ENCODE measurements around the gene LCLAT1. TPM values are rescaled to one million over a fixed set of nuclear protein-coding genes. Genes with fewer than 3 reads are reported as not detected.

LCLAT1 gene
- total RNA-seq, 1 experiment from 2014 or later: 36.0 TPM

DNA sequence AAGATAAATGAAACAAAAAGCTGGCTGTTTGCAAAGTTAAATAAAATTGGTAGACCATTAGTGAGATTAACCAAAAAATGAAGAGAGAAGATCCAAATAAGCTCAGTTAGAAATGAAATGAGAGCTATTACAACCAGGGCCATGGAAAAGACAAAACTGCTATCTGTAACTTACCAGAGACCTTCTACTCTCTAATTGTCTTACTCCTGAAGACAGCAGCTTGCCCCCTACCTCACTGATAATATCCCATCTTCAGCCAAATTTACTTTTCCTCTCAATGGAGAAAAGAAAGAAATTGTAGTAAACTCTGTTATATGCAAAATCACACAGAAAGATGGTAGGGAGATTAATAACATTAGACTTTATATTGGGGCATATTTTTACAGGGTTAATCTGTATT is 178.2 kb downstream of the LCLAT1 start:
- intact Hi-C loops (cut with micrococcal nuclease; ENCODE audit: unreplicated experiment) (no loop called here), in situ Hi-C loops (cut with HindIII; ENCODE audit: low pct_unique_long_range_greater_than_20kb, low sequenced_read_pairs) (no loop called here)
- DNase-seq (ENCODE audit: low read depth, low spot score): no peak
- Histone ChIP-seq H3K4me1 (ENCODE audit: control insufficient read depth, insufficient read depth, low read length) (no peaks in the 10 kb centered on the region), H3K36me3 (ENCODE audit: control insufficient read depth, insufficient read depth, low read length) (no peaks in the 10 kb centered on the region), H3K9me3 (ENCODE audit: control insufficient read depth, insufficient read depth, low read depth, low read length) (no peaks in the 10 kb centered on the region), H3K27ac (ENCODE audit: low read length) (no peak overlapping the region), H3K27me3 (ENCODE audit: control insufficient read depth, insufficient read depth, low read length) (no peaks in the 10 kb centered on the region), H3K4me3 (ENCODE audit: low read depth in 2 of 2, low read length in 2 of 2) (no peak overlapping the region)
- TF ChIP-seq, protein P1, sequence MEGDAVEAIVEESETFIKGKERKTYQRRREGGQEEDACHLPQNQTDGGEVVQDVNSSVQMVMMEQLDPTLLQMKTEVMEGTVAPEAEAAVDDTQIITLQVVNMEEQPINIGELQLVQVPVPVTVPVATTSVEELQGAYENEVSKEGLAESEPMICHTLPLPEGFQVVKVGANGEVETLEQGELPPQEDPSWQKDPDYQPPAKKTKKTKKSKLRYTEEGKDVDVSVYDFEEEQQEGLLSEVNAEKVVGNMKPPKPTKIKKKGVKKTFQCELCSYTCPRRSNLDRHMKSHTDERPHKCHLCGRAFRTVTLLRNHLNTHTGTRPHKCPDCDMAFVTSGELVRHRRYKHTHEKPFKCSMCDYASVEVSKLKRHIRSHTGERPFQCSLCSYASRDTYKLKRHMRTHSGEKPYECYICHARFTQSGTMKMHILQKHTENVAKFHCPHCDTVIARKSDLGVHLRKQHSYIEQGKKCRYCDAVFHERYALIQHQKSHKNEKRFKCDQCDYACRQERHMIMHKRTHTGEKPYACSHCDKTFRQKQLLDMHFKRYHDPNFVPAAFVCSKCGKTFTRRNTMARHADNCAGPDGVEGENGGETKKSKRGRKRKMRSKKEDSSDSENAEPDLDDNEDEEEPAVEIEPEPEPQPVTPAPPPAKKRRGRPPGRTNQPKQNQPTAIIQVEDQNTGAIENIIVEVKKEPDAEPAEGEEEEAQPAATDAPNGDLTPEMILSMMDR (IDR thresholded peaks at IDR 0.05): no peak
- TF ChIP-seq, protein P2, sequence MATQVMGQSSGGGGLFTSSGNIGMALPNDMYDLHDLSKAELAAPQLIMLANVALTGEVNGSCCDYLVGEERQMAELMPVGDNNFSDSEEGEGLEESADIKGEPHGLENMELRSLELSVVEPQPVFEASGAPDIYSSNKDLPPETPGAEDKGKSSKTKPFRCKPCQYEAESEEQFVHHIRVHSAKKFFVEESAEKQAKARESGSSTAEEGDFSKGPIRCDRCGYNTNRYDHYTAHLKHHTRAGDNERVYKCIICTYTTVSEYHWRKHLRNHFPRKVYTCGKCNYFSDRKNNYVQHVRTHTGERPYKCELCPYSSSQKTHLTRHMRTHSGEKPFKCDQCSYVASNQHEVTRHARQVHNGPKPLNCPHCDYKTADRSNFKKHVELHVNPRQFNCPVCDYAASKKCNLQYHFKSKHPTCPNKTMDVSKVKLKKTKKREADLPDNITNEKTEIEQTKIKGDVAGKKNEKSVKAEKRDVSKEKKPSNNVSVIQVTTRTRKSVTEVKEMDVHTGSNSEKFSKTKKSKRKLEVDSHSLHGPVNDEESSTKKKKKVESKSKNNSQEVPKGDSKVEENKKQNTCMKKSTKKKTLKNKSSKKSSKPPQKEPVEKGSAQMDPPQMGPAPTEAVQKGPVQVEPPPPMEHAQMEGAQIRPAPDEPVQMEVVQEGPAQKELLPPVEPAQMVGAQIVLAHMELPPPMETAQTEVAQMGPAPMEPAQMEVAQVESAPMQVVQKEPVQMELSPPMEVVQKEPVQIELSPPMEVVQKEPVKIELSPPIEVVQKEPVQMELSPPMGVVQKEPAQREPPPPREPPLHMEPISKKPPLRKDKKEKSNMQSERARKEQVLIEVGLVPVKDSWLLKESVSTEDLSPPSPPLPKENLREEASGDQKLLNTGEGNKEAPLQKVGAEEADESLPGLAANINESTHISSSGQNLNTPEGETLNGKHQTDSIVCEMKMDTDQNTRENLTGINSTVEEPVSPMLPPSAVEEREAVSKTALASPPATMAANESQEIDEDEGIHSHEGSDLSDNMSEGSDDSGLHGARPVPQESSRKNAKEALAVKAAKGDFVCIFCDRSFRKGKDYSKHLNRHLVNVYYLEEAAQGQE (IDR thresholded peaks at IDR 0.05; ENCODE audit: insufficient read depth in 1 of 2, low read depth in 2 of 2, low read length in 1 of 2): no peak
- TF ChIP-seq TCF7L2 (IDR thresholded peaks at IDR 0.05; ENCODE audit: low read depth, low read length) (no peak), SIN3A (IDR thresholded peaks at IDR 0.05; ENCODE audit: borderline replicate concordance, insufficient read depth, low read depth, low read length) (no peak), POLR2AphosphoS5 (IDR thresholded peaks at IDR 0.05; ENCODE audit: low read depth, low read length) (no peak)
- POLR2A ChIA-PET: no interaction called here
- no peak for ATAC-seq
- TSS peak; percentile 33 for BruUV-seq (replicated peaks)
- CTCF ChIA-PET: no interaction called here

DNA sequence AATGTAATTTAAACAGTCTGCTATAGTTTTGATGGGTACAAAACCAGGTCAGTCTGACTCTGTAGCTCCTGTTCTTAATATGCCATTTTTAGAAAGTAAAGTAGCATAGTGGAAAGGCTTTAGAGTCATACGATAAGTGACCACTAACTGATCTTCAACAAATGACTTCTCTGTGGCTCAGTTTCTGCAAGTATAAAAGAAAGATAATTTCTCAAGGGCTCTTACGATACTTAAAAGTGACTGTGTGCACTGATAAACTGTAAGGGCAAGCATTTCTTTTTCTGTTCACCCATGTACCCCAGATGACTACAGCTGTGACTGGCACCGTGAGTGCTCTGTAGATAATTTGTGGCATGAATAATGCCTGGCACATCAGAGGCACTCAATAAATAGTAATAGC is 178.7 kb downstream of the LCLAT1 start:
- ATAC-seq: no peak
- in situ Hi-C loops (cut with HindIII; ENCODE audit: low pct_unique_long_range_greater_than_20kb, low sequenced_read_pairs): no loop called here
- Histone ChIP-seq H3K27ac (ENCODE audit: low read length) (no peak overlapping the region), H3K9me3 (ENCODE audit: control insufficient read depth, insufficient read depth, low read depth, low read length) (no peaks in the 10 kb centered on the region), H3K27me3 (ENCODE audit: control insufficient read depth, insufficient read depth, low read length) (no peaks in the 10 kb centered on the region), H3K4me1 (ENCODE audit: control insufficient read depth, insufficient read depth, low read length) (no peaks in the 10 kb centered on the region), H3K36me3 (ENCODE audit: control insufficient read depth, insufficient read depth, low read length) (no peaks in the 10 kb centered on the region), H3K4me3 (ENCODE audit: low read depth in 2 of 2, low read length in 2 of 2) (no peak overlapping the region)
- POLR2A ChIA-PET: no interaction called here
- CTCF ChIA-PET: no interaction called here
- TF ChIP-seq, protein P1 (IDR thresholded peaks at IDR 0.05): no peak
- TF ChIP-seq POLR2AphosphoS5 (IDR thresholded peaks at IDR 0.05; ENCODE audit: low read depth, low read length): no peak
- no peak for TF ChIP-seq TCF7L2 (IDR thresholded peaks at IDR 0.05; ENCODE audit: low read depth, low read length)
- no peak for TF ChIP-seq SIN3A (IDR thresholded peaks at IDR 0.05; ENCODE audit: borderline replicate concordance, insufficient read depth, low read depth, low read length)
- no TSS peak for BruUV-seq (replicated peaks)
- no peak for DNase-seq (ENCODE audit: low read depth, low spot score)
- intact Hi-C loops (cut with micrococcal nuclease; ENCODE audit: unreplicated experiment): no loop called here
